GM18868 (cell line): ENCODE data around the gene KIRREL1.

ENCODE experiments used
- ATAC-seq: cut with Tn5 transposase; IDR thresholded peaks from one replicate; pipeline ENCODE4 v1.9.1; 2021; ENCODE audit warnings: mild to moderate bottlenecking, moderate library complexity; ENCODE audit not compliant: unreplicated experiment

Gene KIRREL1

GRCh38 chr1:158027508-158027907, 34.1 kb downstream of the KIRREL1 start:
- ATAC-seq = no peak

DNA sequence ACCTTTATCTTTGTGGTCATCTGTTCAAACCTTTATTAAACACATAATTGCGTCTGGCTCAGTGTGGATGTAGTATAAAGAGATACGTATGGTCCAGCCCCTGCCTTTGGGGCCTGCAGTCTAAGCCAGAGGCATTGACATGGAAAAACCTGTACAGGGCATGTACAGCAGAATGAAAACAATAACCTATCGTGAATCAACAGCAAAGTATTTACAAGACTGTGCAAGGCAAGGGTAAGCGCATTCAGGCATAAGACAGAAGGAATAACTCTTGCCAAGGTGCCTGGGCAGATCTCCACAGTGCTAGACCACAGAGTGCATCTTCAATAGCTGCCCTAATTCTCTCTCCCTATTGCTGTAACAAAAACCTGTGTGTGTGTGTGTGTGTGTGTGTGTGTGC, 35.5 kb downstream of the KIRREL1 start:
- no peak for ATAC-seq

- ATAC-seq = no peak
These were observed 41.6 kb downstream of the KIRREL1 start for GRCh38 chr1:158035014-158035413.

- no peak for ATAC-seq
These were observed 42.6 kb downstream of the KIRREL1 start for GRCh38 chr1:158035976-158036583.

GRCh38 chr1:158037008-158037865, 43.8 kb downstream of the KIRREL1 start:
- no peak for ATAC-seq

DNA sequence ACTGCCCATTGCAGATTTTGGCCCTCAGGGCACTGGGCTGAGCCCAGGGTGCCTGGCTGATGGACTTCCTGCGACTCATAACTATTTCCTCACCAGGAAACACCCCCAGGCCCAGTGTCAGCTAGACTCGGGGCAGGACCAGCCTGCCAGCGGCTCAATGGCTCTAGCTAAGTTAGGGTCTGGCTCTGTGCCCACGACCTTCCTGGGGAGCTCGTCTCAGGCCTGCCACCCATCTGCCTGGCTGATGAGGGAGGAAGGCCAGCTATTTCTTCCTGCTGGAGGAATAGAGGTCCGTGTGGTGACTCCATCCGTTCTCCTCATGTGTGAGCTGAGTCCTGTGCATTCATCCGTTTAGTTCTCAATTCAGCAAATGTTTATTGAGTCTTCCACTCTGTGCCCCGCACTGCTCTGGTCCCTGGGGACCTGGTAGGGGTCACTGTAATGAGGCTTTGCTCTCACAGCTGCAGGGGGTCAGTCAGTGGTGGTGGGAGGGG, 44.5 kb downstream of the KIRREL1 start:
- ATAC-seq = no peak

DNA sequence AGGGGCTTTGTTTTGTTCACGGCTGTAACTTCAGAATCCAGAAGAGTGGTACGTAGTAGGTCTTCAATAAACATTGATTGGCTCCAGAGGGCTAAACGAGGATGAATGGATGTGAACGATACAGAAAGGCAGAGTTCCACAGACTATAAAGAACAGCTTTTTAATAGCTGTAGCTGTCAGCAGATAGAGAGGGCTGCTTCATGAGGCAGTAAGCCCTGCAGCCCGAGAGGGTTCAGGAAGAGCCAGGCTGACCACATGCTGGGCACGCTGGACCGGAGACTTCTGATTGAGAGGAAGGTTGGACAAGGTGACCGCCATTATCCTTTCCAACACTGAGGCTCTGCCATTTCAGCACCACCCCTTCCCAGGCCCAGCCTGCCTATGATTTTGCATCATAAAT, 45.3 kb downstream of the KIRREL1 start:
- no peak for ATAC-seq

DNA sequence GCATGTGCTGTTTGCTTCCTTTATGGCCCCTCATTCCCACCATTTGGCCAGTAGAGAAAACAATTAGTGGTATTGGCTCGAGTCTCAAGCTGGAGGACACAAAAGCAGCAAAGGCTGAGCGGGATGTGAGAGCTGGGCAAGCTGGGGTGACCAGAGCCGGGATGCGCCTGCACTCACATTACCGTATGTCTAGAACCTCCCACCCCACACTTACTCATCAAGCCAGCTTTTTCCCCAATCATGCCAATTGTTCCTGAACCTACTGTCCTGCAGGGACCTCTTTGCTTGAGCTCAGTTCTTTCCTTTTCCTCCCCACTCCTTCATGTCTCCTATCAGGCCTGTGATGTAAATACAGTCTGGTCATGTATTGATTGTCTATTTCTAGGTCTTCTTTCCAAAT, 45.9 kb downstream of the KIRREL1 start:
- ATAC-seq = no peak

DNA sequence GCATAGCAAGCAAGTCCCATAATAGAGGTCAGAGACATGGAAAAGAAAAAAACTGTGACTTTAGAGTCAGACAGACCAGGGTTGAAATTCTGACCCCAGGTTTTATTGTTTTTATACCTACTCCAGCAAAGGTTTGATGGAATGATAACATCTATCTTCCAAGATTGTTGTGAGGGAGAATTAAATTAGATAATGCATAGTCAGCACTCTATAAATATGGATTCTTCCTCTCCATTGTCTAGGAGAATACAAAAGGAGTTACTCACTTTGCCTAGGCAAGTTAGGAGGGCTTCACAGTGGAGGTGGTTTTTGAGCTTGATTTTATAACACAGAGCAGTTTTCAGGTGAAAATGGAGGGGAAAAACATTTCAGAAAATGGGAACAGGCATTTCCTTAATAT, 46.9 kb downstream of the KIRREL1 start:
- no peak for ATAC-seq

DNA sequence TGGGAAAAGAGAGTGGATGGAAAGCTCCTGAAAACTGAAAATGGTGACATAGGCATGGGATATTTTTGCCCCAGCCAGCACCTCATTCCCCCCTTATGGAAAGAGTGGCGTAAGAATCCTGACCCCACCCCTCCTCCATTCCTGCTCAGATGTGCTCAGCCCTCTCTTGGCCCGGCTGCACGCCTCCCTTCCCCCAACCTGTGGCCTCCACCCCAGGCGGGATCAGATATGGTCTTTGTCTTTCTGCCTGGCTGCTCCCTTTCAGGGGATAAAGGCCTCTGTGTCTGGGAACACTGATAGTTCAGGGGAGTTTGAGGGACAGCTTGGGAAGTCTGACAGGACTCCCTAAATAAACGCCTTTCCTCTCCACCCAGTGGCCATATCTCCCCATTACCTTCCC, 49.8 kb downstream of the KIRREL1 start:
- ATAC-seq = no peak

GRCh38 chr1:158045639-158046038, 52.2 kb downstream of the KIRREL1 start:
- no peak for ATAC-seq

DNA sequence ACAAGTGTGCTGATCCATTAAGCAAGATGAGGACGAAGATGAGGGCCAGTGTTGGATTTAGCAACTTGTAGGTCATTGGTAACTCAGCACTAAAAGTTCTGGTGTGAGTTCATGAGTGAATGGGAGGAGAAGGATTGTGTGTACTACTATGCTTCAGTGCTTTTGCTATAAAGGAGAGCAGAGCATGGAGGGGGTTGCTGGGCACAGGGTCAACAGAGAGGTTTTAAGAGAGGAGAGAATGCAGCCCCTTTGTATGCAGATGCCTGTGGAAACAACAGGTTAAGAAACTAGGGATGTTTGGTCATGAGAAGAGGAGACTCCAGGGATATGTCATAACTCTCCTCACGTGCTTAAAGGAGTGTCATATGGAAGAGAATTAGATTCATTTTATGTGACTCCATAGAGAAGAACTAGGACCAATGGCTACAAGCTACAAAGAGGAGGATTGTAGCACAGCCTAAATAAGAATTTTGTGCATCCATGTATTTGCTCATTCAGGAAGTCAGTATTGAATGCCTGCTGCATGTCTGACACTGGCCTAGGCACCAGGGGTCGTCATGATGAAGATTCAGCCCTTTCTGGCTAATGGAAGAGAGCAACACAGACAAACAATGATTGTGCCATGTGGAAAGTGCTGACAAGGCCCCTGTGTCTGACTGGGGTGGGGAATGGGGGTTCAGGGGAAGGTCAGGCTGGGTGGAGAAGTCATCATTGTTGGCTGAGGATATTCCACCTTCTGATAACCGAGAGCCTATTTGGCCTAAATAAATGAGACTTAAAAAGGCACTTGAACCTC, 53.5 kb downstream of the KIRREL1 start:
- ATAC-seq = no peak

- no peak for ATAC-seq
These were observed 55.1 kb downstream of the KIRREL1 start for GRCh38 chr1:158048371-158049067.

DNA sequence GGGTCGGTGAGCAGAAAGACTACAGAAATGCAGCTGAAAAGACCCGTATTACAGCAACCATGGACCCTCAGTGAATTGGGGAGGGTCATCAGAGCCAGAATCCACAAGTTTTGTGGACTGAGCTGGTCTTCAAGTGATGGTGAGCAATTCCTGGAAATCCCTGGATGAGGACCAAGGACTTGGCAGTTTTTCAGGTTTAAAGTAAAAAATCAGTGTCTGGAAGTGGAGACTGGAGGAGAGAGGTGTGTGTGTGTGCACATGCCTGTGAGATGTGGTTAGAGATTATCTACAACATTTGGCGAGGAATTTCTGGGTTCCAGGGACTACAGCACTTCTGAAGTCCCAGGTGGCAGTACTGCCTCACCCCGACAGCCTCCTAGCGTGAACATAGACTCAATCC, 56.4 kb downstream of the KIRREL1 start:
- no peak for ATAC-seq

DNA sequence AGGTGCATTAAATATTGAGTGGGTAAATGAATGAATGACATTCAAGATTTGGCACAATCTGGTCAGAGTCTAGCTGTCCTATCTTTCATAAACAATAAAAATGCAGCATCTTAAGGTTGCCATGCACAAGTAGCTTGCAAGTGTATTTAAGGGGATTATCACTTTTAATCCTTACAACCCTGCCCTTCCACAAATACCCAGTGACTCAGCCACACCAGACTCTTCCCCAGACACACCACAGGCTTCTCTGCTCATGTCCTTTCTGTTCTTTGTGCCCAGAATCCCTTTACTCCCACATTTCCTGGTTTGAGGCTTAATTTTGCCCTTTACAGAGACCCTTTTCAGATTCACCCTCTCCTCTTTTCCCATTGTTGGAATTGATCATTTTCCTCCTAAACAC, 59.8 kb downstream of the KIRREL1 start:
- ATAC-seq = no peak

GRCh38 chr1:158054721-158055120, 61.3 kb downstream of the KIRREL1 start:
- no peak for ATAC-seq

- no peak for ATAC-seq
These were observed 62.4 kb downstream of the KIRREL1 start for GRCh38 chr1:158055854-158056253.

GRCh38 chr1:158056498-158056897, 63.1 kb downstream of the KIRREL1 start:
- no peak for ATAC-seq

GRCh38 chr1:158058237-158058985, 65.0 kb downstream of the KIRREL1 start:
- ATAC-seq = no peak

DNA sequence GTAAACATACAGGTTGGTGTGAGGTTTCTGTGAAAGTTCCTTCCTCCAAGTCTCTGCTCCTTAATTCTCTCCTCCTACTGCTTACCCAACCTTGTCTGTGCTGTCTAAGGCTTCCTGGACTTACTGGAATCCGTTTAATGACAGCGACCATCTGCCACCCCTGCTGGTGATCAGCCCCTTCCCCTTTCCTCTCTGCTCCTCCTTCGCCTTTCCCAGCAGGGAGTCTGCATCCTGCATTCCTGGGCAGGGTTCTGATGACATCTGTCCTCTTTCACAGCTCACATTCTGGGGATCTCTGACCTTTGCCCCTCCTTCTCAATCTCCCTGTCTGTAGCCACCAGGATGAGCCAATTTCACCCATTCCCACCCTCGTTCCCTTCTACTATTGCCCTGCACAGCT, 66.5 kb downstream of the KIRREL1 start:
- ATAC-seq = no peak
